ENCODE results near the gene NAPEPLD. TPM values are rescaled to one million over a fixed set of nuclear protein-coding genes. Genes with fewer than 3 reads are reported as not detected.
"Not testable (repeated sequence)": the region's sequence is repeated elsewhere in the genome, so short reads cannot be mapped to it uniquely, and the experiment has no call there.

Gene NAPEPLD
- total RNA-seq, 1 donor from 2014 or later, result 2.8 TPM

GRCh38 chr7:103068414-103069403, 80.2 kb downstream of the NAPEPLD start:
- DNase-seq (ENCODE audit: low read depth in 2 of 2), result no peak

DNA sequence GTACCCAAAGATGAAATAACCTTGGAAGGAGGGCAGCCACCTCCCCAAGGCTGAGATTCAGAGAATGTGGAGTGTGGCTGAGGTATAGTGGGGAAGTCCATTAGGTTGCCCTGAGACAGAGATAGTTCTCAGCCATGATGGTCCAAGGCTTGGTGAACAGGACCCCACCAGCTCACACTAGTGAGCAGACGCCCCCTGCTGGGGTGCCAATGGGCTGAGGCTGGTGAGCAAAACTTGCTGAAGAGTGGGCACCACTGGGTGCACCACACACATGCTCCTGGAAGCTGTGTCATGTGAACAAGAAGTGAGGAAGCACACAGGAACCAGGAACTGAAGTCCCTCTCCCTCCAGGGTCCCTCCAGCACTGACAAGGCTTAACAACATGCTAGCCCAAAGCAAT, 83.2 kb downstream of the NAPEPLD start:
- peak; percentile 17 to 63 for DNase-seq (ENCODE audit: low read depth in 2 of 2)

- no peak for DNase-seq (ENCODE audit: low read depth in 2 of 2)
Measured at GRCh38 chr7:103063895-103064294, 85.0 kb downstream of the NAPEPLD start.

DNA sequence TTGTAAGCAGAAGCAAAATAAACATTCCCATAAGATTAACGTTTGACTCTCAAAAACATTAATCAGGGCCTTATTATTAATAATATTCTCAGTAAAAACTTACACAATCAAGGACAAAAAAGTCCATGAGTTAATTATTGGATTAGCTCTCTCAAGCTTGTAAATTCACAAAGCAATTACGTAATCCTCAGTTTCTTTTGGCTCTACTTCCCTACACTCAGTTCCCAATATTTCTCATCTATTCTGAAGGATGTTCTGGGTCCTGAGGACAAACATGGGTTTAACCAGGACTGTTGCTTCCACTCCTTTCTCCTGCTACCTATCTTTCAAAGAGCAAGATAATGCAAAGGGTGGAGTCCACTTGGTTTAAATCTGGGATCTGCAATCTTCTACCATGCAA, 89.4 kb downstream of the NAPEPLD start:
- DNase-seq (ENCODE audit: low read depth in 2 of 2), result no peak

DNA sequence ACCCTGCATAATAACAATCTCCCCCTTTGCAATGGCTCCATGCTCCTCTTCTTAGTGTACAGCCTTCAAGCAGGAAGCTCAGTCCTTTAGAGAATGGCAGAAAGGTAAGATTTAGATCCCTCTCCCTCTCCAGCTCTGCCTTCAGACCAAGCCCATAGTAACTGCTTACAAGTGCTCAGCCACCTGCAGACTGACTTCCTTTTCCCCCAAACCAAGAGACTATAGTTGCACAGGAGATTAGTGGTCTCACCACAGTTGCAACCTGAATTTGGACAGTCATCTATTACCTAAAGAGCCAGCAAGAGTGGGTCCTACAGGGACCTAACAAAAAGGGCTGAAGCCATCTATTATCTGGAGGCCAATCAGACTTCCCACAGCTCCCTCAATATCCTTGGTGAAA, 90.8 kb downstream of the NAPEPLD start:
- no peak for DNase-seq (ENCODE audit: low read depth in 2 of 2)

- DNase-seq (ENCODE audit: low read depth in 2 of 2), result not testable (repeated sequence)
Measured at GRCh38 chr7:103056006-103056405, 92.9 kb downstream of the NAPEPLD start.

GRCh38 chr7:103051519-103051918, 97.4 kb downstream of the NAPEPLD start:
- DNase-seq (ENCODE audit: low read depth in 2 of 2), result no peak

Other genes starting within 250 kb of the NAPEPLD start
- gene LRRC17, start 236.1 kb downstream of the NAPEPLD start, total RNA-seq, result 0.77 and 0.89 TPM in 2 replicates
- 0.13 and 0.39 TPM in 2 replicates for gene FBXL13, start 74.3 kb downstream of the NAPEPLD start, total RNA-seq
- 30.6 TPM in 2 replicates for gene ARMC10, start 74.0 kb downstream of the NAPEPLD start, total RNA-seq
- gene PMPCB, start 148.3 kb upstream of the NAPEPLD start, total RNA-seq, result 35.7 and 41.2 TPM in 2 replicates
- gene DNAJC2, start 195.7 kb upstream of the NAPEPLD start, total RNA-seq, result 10.6 and 11.3 TPM in 2 replicates
- 159 and 166 TPM in 2 replicates for gene PSMC2, start 198.5 kb upstream of the NAPEPLD start, total RNA-seq